ENCODE results near the gene OPN4.

The OPN4 gene

GRCh38 chr10:86700851-86701617, 46.7 kb downstream of the OPN4 start:
- Mint-ChIP-seq H3K4me3 (no peak overlapping the region), H3K36me3 (no peaks in the 10 kb centered on the region), H3K27ac (no peak overlapping the region), H3K4me1 (no peaks in the 10 kb centered on the region), H3K27me3 (peaks cover 14% of the 10 kb centered on the region), H3K9me3 (no peaks in the 10 kb centered on the region)
- no peak for DNase-seq
- CTCF ChIA-PET = interaction anchor here (1.1 to 1.6 kb wide), 2 partner anchors 11 to 198 kb away, joined by 3 read pairs; no protein-coding TSS in a partner anchor

- Mint-ChIP-seq H3K9me3 (no peaks in the 10 kb centered on the region), H3K4me3 (no peak overlapping the region), H3K36me3 (no peaks in the 10 kb centered on the region), H3K27ac (no peak overlapping the region), H3K4me1 (no peaks in the 10 kb centered on the region), H3K27me3 (peaks cover 7% of the 10 kb centered on the region)
- DNase-seq = no peak
- CTCF ChIA-PET = interaction anchor here (0.9 to 2.3 kb wide), 2 partner anchors 9 to 13 kb away, joined by 3 to 5 read pairs; no protein-coding TSS in a partner anchor
These were observed 48.8 kb downstream of the OPN4 start for GRCh38 chr10:86703176-86703575.

- H3K9me3 Mint-ChIP-seq = no peaks in the 10 kb centered on the region
- no peak overlapping the region for H3K27ac Mint-ChIP-seq
- no peak for DNase-seq
- peaks cover 1% of the 10 kb centered on the region for H3K36me3 Mint-ChIP-seq
- no peak overlapping the region for H3K4me3 Mint-ChIP-seq
- CTCF ChIA-PET = interaction anchor here (2.3 kb wide), 1 partner anchor 11 kb away, joined by 5 read pairs; no protein-coding TSS in a partner anchor
- peaks cover 2% of the 10 kb centered on the region for H3K4me1 Mint-ChIP-seq
- peaks cover 4% of the 10 kb centered on the region for H3K27me3 Mint-ChIP-seq
These were observed 50.8 kb downstream of the OPN4 start for GRCh38 chr10:86705139-86705538.

- DNase-seq = no peak
- no peak overlapping the region for H3K27ac Mint-ChIP-seq
- H3K36me3 Mint-ChIP-seq = peaks cover 1% of the 10 kb centered on the region
- H3K4me1 Mint-ChIP-seq = peaks cover 7% of the 10 kb centered on the region
- H3K4me3 Mint-ChIP-seq = no peak overlapping the region
- H3K9me3 Mint-ChIP-seq = no peaks in the 10 kb centered on the region
- CTCF ChIA-PET = interaction anchor here (1.2 kb wide), 1 partner anchor 17 kb away, joined by 4 read pairs; no protein-coding TSS in a partner anchor
- peaks cover 2% of the 10 kb centered on the region for H3K27me3 Mint-ChIP-seq
These were observed 51.6 kb downstream of the OPN4 start for GRCh38 chr10:86705905-86706304.

GRCh38 chr10:86706401-86706841, 52.1 kb downstream of the OPN4 start:
- no peak overlapping the region for H3K4me3 Mint-ChIP-seq
- H3K27ac Mint-ChIP-seq = no peak overlapping the region
- H3K27me3 Mint-ChIP-seq = no peaks in the 10 kb centered on the region
- DNase-seq = no peak
- CTCF ChIA-PET = interaction anchor here (1.2 kb wide), 1 partner anchor 18 kb away, joined by 4 read pairs; no protein-coding TSS in a partner anchor
- peaks cover 9% of the 10 kb centered on the region for H3K4me1 Mint-ChIP-seq
- H3K9me3 Mint-ChIP-seq = no peaks in the 10 kb centered on the region
- H3K36me3 Mint-ChIP-seq = peaks cover 1% of the 10 kb centered on the region

GRCh38 chr10:86706977-86707376, 52.6 kb downstream of the OPN4 start:
- H3K27me3 Mint-ChIP-seq = no peaks in the 10 kb centered on the region
- no peak overlapping the region for H3K27ac Mint-ChIP-seq
- CTCF ChIA-PET = interaction anchor here (1.2 kb wide), 1 partner anchor 19 kb away, joined by 4 read pairs; no protein-coding TSS in a partner anchor
- no peaks in the 10 kb centered on the region for H3K9me3 Mint-ChIP-seq
- H3K4me3 Mint-ChIP-seq = no peak overlapping the region
- peaks cover 11% of the 10 kb centered on the region for H3K4me1 Mint-ChIP-seq
- peaks cover 1% of the 10 kb centered on the region for H3K36me3 Mint-ChIP-seq
- DNase-seq = no peak

GRCh38 chr10:86707505-86707904, 53.2 kb downstream of the OPN4 start:
- peaks cover 16% of the 10 kb centered on the region for H3K4me1 Mint-ChIP-seq
- no peak for DNase-seq
- peaks cover 1% of the 10 kb centered on the region for H3K36me3 Mint-ChIP-seq
- no peaks in the 10 kb centered on the region for H3K27me3 Mint-ChIP-seq
- CTCF ChIA-PET = interaction anchor here (1.2 kb wide), 2 partner anchors 14 to 19 kb away, joined by 3 to 4 read pairs; no protein-coding TSS in a partner anchor
- H3K9me3 Mint-ChIP-seq = no peaks in the 10 kb centered on the region
- no peak overlapping the region for H3K27ac Mint-ChIP-seq
- no peak overlapping the region for H3K4me3 Mint-ChIP-seq

GRCh38 chr10:86708068-86708782, 53.9 kb downstream of the OPN4 start:
- DNase-seq = no peak
- Mint-ChIP-seq H3K4me1 (peaks cover 16% of the 10 kb centered on the region), H3K27ac (no peak overlapping the region), H3K9me3 (no peaks in the 10 kb centered on the region), H3K4me3 (no peak overlapping the region), H3K27me3 (no peaks in the 10 kb centered on the region), H3K36me3 (peaks cover 1% of the 10 kb centered on the region)
- CTCF ChIA-PET = interaction anchor here (1.2 kb wide), 1 partner anchor 15 kb away, joined by 3 read pairs; no protein-coding TSS in a partner anchor

GRCh38 chr10:86708783-86709380, 54.5 kb downstream of the OPN4 start:
- H3K36me3 Mint-ChIP-seq = peaks cover 1% of the 10 kb centered on the region
- no peak overlapping the region for H3K4me3 Mint-ChIP-seq
- H3K27ac Mint-ChIP-seq = no peak overlapping the region
- DNase-seq = no peak
- H3K4me1 Mint-ChIP-seq = peaks cover 16% of the 10 kb centered on the region
- no peaks in the 10 kb centered on the region for H3K9me3 Mint-ChIP-seq
- CTCF ChIA-PET = no interaction called here
- H3K27me3 Mint-ChIP-seq = no peaks in the 10 kb centered on the region

- Mint-ChIP-seq H3K4me3 (peak overlapping the region; percentile 22), H3K27ac (peak overlapping the region; percentile 11), H3K4me1 (peaks cover 16% of the 10 kb centered on the region), H3K27me3 (no peaks in the 10 kb centered on the region), H3K36me3 (peaks cover 1% of the 10 kb centered on the region), H3K9me3 (no peaks in the 10 kb centered on the region)
- no peak for DNase-seq
- CTCF ChIA-PET = interaction anchor here (1.1 kb wide), 1 partner anchor 26 kb away, joined by 3 read pairs; no protein-coding TSS in a partner anchor
These were observed 55.2 kb downstream of the OPN4 start for GRCh38 chr10:86709396-86710185.

- H3K4me3 Mint-ChIP-seq = peak overlapping the region; percentile 81
- peaks cover 4% of the 10 kb centered on the region for H3K27me3 Mint-ChIP-seq
- peak overlapping the region; percentile 91 for H3K27ac Mint-ChIP-seq
- peaks cover 1% of the 10 kb centered on the region for H3K36me3 Mint-ChIP-seq
- DNase-seq = peak; percentile 89
- peaks cover 16% of the 10 kb centered on the region for H3K4me1 Mint-ChIP-seq
- no peaks in the 10 kb centered on the region for H3K9me3 Mint-ChIP-seq
- CTCF ChIA-PET = interaction anchor here (1.0 to 1.4 kb wide), 2 partner anchors 42 to 187 kb away, joined by 4 to 5 read pairs; no protein-coding TSS in a partner anchor
These were observed 56.7 kb downstream of the OPN4 start for GRCh38 chr10:86710987-86711512.

GRCh38 chr10:86711513-86712316, 57.4 kb downstream of the OPN4 start:
- no peaks in the 10 kb centered on the region for H3K9me3 Mint-ChIP-seq
- CTCF ChIA-PET = interaction anchor here (1.0 to 1.4 kb wide), 2 partner anchors 41 to 187 kb away, joined by 4 to 5 read pairs; no protein-coding TSS in a partner anchor
- peak overlapping the region; percentile 76 for H3K4me3 Mint-ChIP-seq
- H3K36me3 Mint-ChIP-seq = peaks cover 1% of the 10 kb centered on the region
- peak overlapping the region; percentile 84 for H3K27ac Mint-ChIP-seq
- H3K4me1 Mint-ChIP-seq = peaks cover 16% of the 10 kb centered on the region
- H3K27me3 Mint-ChIP-seq = peaks cover 4% of the 10 kb centered on the region
- DNase-seq = peak; percentile 67

All from activated naive CD4-positive, alpha-beta T cell treated with anti-CD3 and anti-CD28 coated beads, Interleukin-2, amount 10 ng/mL, durations not matched to agents 7 days and 5 days (primary cell).